Measurements from ENCODE around the gene MAP3K7CL.

Gene MAP3K7CL, protein sequence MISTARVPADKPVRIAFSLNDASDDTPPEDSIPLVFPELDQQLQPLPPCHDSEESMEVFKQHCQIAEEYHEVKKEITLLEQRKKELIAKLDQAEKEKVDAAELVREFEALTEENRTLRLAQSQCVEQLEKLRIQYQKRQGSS

GRCh38 chr21:29130270-29130969 lies at the start of gene MAP3K7CL:
Gene MAP3K7CL (plus strand): TSS chr21:29130644. CDS start chr21:29133345, 2,701 bp downstream.
- no peak for DNase-seq (ENCODE audit: low spot score)

- DNase-seq (ENCODE audit: low spot score): no peak
These were observed 48.2 kb upstream of the MAP3K7CL start for GRCh38 chr21:29082046-29082815.

GRCh38 chr21:29083306-29083705 lies 47.1 kb upstream of the MAP3K7CL start:
- DNase-seq (ENCODE audit: low spot score): no peak

DNA sequence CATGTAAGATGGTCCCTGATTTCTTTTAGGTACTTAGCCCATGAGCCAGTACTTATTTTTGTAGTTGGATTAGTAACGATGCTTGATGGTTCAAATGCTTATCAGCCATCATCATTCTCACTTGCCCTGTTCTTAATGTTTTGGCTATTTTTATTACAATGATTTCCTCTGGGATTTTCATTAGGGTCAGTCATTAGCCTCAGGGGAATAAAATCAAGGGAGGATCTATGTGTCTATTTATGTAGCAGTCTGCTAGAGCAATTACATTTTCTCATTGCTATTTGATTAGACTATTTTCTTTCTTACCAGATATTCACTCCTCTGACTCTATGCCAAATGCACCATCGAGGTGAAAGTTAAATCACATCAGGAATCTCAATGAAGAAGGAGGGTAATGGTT lies 46.1 kb upstream of the MAP3K7CL start:
- DNase-seq (ENCODE audit: low spot score): no peak

DNA sequence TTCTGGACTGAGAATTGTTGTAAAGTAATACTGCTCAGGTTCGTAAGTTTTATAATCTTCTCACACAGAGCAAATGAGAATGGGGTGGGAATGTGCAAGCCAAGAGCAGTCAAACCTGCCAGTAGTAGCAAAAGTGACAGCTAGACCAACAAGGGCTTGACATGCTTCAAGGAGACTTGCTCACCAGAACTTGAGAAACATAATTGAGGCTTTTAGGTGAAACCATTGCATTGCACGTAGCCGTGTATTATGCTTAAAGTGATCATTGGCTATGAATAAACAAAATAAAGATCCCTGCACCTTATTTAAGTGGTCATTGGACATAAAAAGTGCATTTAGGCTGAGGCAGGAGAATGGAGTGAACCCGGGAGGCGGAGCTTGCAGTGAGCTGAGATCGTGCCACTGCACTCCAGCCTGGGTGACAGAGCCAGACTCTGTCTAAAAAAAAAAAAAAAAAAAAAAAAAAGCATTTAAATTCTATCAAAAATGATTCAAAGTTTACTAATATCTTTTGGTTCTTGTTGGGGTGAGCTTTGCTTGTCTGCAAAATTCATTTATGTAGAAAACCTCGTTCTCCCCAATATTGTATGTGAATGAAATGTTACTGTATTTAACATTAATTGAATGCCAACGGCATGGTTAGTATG lies 45.2 kb upstream of the MAP3K7CL start:
- no peak for DNase-seq (ENCODE audit: low spot score)

DNA sequence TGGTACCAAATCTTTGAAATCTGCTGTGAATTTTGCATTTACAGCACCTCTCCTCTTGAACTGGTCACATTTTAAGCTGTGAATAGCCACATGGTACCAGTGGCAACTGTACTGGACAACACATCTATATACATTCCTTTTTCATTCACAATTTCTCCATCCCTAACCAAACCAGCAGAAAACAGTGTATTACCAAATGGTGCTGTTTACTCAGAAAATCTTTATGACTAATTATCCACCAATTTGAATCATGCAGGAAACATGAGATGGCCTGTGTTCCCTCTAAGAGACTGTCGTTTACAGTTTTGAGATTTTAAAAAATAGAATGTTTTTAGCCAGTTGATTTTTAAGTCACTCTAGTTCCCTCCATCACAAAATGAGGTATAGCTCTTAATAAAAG lies 39.4 kb upstream of the MAP3K7CL start:
- DNase-seq (ENCODE audit: low spot score): no peak

DNA sequence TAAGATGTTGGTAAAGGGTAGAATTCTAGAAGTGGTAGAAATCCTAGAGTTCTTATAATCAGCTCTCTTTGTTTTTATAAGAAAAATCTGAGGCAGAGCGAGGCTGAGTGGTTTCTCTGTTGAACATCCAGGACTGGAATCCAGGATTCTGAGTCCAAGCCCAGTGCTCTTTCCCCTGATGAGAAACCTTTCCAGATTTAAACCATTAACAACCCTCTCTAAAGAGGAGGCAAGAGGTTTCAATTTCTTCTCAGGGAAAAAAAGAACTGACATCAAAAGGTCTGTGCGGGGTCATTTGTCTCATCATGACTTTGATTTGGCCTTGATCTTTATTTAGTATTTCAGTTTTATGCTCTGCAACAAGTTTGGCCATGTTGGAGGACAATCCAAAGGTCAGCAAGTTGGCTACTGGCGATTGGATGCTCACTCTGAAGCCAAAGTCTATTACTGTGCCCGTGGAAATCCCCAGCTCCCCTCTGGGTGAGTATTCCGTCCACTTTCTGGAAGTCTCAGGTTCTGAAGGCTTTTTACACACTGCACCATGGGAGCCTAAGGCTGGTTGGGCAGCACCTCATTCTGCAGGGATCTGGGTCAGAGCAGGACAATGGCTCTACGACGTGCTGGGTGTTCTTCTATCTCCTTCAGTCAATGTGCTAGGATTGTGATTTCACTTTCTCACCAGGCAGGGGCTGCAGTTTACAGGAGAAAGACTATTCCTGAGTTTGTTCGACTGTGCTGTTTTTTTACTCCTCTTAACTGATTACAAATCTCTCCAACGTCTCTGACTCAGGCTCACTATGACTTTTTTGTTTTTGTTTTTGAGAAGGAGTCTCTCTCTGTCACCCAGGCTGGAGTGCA lies 38.1 kb upstream of the MAP3K7CL start:
- DNase-seq (ENCODE audit: low spot score): no peak

GRCh38 chr21:29096218-29097015 lies 34.0 kb upstream of the MAP3K7CL start:
- no peak for DNase-seq (ENCODE audit: low spot score)

GRCh38 chr21:29098156-29098555 lies 32.3 kb upstream of the MAP3K7CL start:
- no peak for DNase-seq (ENCODE audit: low spot score)

DNA sequence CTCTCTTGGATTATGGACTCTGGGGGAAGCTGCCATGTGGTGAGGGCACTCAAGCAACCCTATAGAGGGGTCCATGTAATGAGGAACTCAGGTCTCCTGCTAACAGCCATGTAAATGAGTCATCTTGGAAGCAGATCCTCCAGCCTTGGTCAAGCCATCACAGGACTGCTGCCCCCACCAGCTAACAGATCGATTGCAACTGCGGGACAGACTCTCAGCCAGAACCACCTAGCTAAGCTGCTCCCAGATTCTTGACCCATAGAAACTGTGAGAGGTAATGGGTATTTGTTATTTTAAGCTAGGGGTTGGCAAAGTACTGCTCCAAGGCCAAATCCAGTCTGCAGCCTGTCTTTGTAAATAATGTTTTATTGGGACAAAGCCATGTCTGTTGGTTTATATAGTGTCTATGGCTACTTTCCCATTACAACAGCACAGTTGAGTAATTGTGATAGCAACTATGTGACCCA lies 27.6 kb upstream of the MAP3K7CL start:
- DNase-seq (ENCODE audit: low spot score): no peak

DNA sequence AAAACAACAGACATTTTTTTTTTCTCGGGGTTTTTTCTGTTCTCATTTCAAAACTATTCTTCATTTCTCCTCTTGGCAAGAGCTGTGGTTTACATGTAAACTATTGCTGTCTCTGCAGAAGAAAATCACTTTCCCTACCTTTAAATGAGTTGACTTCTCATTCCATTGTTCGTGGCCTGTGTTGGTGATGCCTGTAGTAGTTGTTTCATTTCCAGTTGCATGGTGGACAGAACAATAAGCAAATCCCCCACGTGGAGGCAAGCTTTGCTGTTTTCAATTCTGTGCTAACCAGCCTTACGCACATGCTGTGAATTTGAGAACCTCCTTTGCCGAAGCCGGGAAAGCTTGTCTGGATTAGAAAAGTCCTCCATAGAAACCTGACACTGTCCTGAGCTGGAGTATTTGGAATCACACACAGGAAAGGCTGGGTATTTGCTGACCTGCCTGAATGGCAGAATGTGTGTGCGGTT lies 26.2 kb upstream of the MAP3K7CL start:
- DNase-seq (ENCODE audit: low spot score): no peak

DNA sequence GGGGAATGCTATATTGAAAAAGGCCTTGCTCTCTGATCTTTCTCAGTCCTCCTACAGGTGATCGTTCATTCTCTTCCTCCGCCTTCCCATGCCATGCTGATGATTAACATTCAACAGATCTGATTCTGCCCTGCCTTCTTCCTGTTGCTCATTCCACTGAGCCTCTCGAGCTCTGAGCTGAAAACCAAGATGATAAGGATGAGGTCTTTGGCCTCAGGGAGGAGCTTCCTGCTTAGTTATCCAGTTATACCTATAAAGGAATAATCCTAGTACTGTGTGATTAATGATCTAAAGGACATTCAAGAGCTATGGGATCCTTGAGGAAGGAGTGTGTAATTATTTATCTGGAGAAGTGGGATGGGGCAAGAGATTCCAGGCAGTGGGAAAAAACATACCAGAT lies 25.2 kb upstream of the MAP3K7CL start:
- DNase-seq (ENCODE audit: low spot score): no peak

DNA sequence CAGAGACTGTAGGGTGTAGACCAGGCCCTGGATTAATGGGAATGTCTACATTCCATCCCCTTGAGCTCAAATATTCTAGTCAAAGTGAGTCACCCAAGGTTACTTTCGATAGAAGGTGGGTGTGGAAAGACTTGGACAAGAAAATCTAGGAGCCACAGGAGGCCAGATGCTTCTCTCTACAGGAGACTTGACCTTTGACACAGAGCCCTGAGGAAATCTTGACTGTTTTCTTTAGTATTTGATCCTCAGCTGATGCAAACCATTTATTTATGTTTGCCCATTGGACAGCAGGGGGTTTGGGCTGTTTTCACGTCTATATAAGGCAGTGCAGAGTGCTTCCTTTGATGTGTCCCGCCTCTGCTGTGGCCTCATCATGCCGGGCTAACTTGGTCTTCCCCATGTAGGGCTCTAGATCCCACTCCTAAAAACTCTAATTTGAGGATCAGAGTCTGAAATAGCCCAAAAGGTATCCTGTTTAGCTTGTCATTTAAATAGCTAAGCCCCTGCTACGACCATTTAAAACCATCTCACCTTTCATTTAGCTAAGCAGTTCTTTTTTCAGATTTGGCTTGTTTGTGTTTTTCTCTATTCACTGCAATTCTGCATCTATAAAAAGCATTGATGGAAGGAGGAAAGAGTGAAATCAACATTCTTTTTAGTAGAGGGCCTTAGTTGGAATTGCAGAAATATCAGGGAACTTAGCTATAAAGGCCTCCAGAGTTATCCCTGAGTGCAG lies 15.5 kb upstream of the MAP3K7CL start:
- DNase-seq (ENCODE audit: low spot score): no peak

DNA sequence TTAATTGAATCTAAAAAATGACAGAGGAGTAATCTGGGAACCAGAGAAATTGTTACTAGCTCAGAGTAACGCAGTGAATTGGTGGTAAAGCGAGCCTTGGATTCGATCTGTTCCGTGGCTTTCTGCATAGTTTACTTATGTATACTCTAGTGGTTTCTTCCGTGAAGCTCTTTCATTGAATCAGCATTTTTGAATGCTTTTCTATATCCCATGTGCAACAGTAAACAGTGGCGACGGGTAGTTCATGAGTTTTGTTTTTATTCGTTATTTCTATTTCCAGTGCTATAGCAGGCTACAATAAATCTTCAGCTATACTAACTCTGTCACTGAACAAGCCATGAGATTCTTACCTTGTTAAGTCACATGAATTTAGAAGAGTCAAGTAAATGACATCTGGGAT lies 14.5 kb upstream of the MAP3K7CL start:
- DNase-seq (ENCODE audit: low spot score): no peak

GRCh38 chr21:29117372-29117955 lies 13.0 kb upstream of the MAP3K7CL start:
- no peak for DNase-seq (ENCODE audit: low spot score)

GRCh38 chr21:29121759-29122158 lies 8.7 kb upstream of the MAP3K7CL start:
- no peak for DNase-seq (ENCODE audit: low spot score)

GRCh38 chr21:29124645-29125044 lies 5.8 kb upstream of the MAP3K7CL start:
- DNase-seq (ENCODE audit: low spot score): no peak

DNA sequence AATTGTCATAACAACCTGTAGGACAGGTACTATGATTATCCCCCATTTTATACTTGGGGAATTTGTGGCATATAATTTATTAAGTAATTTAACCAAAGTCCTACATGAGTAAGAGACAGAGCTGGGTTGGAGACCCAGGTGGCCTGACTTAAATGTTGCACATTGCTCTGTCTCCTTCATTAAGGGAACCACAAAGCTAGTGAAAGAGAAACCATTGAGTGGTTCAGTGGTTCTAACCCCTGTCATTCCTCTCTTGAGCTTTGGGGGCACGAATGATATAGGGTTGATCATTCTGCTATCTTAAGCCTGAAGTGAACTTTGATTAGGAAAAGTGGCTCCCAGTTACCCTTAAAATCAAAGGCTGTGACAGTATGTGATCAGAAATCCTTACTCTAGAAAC lies 5.3 kb upstream of the MAP3K7CL start:
- DNase-seq (ENCODE audit: low spot score): no peak

DNA sequence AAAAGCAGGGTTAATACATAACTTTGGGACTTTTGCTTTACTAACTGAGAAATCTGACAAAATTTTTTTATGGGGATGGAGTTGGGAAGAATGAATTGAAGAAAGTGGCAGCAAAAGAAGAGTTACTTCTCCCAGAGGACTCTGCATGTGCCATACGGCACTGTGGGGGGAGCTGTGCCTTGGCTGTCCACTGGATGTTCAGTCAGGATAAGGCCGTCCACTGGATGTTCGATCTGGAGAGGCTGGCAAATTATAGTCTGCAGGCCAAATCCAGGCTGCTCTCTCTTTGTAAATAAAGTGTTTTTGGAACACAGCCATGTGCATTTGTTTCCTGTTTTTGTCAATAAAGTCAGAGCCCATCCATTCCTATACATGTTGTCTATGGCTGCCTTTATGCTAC lies 4.5 kb upstream of the MAP3K7CL start:
- no peak for DNase-seq (ENCODE audit: low spot score)

GRCh38 chr21:29133241-29133640 lies 2.8 kb downstream of the MAP3K7CL start:
- DNase-seq (ENCODE audit: low spot score): no peak
